OCI-LY1 (cell line): ENCODE measurements around the gene LRRC32.

ENCODE experiments used
- H2AFZ ChIP-seq: fragments of 200-600 bp; sonication (generic), shearing (Covaris generic); 2 replicates; pipeline ENCODE4 v1.6.0; 2014; ENCODE audit warnings: antibody characterized with exemption, mild to moderate bottlenecking, low read length
- H3F3A ChIP-seq: fragments of 200-600 bp; sonication (generic), shearing (Covaris generic); 2 replicates; pipeline ENCODE4 v1.6.0; 2014; ENCODE audit warnings: mild to moderate bottlenecking, antibody characterized with exemption, low read length, moderate library complexity; ENCODE audit not compliant: insufficient read depth
- H3K27ac ChIP-seq: fragments of 200-600 bp; sonication (generic); 2 replicates; pipeline ENCODE4 v1.5.1; 2014; ENCODE audit warnings: low read length, mixed run types, mild to moderate bottlenecking, low read depth; ENCODE audit not compliant: poor library complexity, severe bottlenecking
- H3K27me3 ChIP-seq: fragments of 200-600 bp; sonication (generic); 2 replicates; pipeline ENCODE4 v1.6.0; 2014; ENCODE audit warnings: antibody characterized with exemption, mild to moderate bottlenecking, low read length, moderate library complexity; ENCODE audit not compliant: insufficient read depth
- H3K36me3 ChIP-seq: fragments of 200-600 bp; sonication (generic); 2 replicates; pipeline ENCODE4 v1.6.1; 2014; ENCODE audit warnings: mild to moderate bottlenecking, antibody characterized with exemption, low read length, moderate library complexity, mixed read lengths; ENCODE audit not compliant: insufficient read depth
- H3K4me1 ChIP-seq: fragments of 200-600 bp; sonication (generic); 2 replicates; pipeline ENCODE4 v1.5.1; 2014; ENCODE audit warnings: mild to moderate bottlenecking, low read length, moderate library complexity; ENCODE audit not compliant: insufficient read depth, severe bottlenecking
- H3K4me2 ChIP-seq: fragments of 200-600 bp; sonication (generic), shearing (Covaris generic); 2 replicates; pipeline ENCODE4 v1.6.1; 2014; ENCODE audit warnings: low read length
- H3K4me3 ChIP-seq: fragments of 200-600 bp; sonication (generic); 2 replicates; pipeline ENCODE4 v1.5.1; 2014; ENCODE audit warnings: low read length, low read depth, mild to moderate bottlenecking, mixed read lengths; ENCODE audit not compliant: poor library complexity, severe bottlenecking
- H3K79me2 ChIP-seq: fragments of 200-600 bp; shearing (Covaris generic); 2 replicates; pipeline ENCODE4 v1.6.1; 2016; ENCODE audit warnings: mixed run types, low read length, mixed read lengths; ENCODE audit not compliant: insufficient read depth
- H3K9ac ChIP-seq: fragments of 200-600 bp; sonication (generic), shearing (Covaris generic); 2 replicates; pipeline ENCODE4 v1.6.1; 2014; ENCODE audit warnings: mild to moderate bottlenecking, low read length, mixed read lengths
- H3K9me2 ChIP-seq: fragments of 200-600 bp; sonication (generic), shearing (Covaris generic); 2 replicates; pipeline ENCODE4 v1.6.1; 2014; ENCODE audit warnings: low read depth, mild to moderate bottlenecking, low read length, mixed read lengths
- H3K9me3 ChIP-seq: fragments of 200-600 bp; shearing (Covaris generic); 2 replicates; pipeline ENCODE4 v1.6.1; 2014; ENCODE audit warnings: low read length, mixed read lengths
- H4K20me1 ChIP-seq: fragments of 200-600 bp; sonication (generic), shearing (Covaris generic); 2 replicates; pipeline ENCODE4 v1.6.0; 2016; ENCODE audit warnings: mild to moderate bottlenecking, low read length; ENCODE audit not compliant: insufficient read depth
- EZH2 ChIP-seq: fragments of 200-600 bp; sonication (generic), shearing (Covaris generic); IDR thresholded peaks from 2 replicates; pipeline ENCODE4 v1.8.0; 2017; ENCODE audit warnings: borderline replicate concordance, mixed run types, mild to moderate bottlenecking, antibody characterized with exemption, low read length, moderate library complexity, mixed read lengths
- TF ChIP-seq, protein P1 (sequence below): fragments of 200-600 bp; sonication (generic), shearing (Covaris generic); IDR thresholded peaks from 2 replicates; pipeline ENCODE4 v1.5.1; 2017; ENCODE audit warnings: mild to moderate bottlenecking, antibody characterized with exemption, low read length, moderate library complexity, mixed read lengths

The LRRC32 gene

DNA sequence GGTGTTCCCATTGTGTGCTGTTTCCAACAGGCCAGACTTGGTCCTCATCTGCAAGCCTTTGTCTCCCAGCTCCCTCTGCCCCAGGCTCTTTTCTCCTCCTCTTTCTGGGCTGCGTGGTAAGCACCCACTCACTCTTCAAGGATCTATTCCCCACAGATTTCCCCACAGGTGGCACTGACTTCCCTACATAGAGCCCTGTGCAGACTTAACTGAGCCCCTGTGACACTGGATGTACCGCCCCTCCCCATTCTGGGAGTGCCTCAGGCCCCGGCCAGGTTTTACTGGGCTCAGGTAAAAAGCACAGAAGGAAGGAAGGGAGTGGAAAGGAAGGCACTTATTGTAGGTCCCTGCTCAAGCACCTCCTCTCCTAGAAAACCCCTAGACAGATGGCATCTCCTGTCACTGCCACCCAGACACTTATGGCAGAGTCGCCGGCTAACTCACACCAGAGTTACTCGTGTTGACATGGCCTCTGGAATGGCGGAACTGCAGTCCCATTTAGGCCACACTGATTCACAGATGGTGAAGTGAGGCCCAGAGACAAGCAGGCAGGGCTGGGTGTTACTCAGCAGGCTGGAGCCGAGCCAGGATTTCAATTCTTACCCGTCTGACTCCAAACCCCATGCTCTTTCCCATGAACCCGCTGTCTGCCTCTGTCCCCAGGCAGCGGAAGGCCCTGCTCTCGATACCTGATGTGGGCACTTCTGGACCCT lies 47.2 kb downstream of the LRRC32 start:
- H3K4me2 ChIP-seq = no peak overlapping the region
- H3K36me3 ChIP-seq = no peaks in the 10 kb centered on the region
- no peaks in the 10 kb centered on the region for H3K79me2 ChIP-seq
- H3F3A ChIP-seq = no peaks in the 10 kb centered on the region
- H3K27me3 ChIP-seq = peaks cover 10% of the 10 kb centered on the region; the same call in 1 of the 2 replicates
- H3K4me1 ChIP-seq = peaks cover 18% of the 10 kb centered on the region
- H3K9me3 ChIP-seq = peaks cover 3% of the 10 kb centered on the region; the same call in 1 of the 2 replicates
- H3K9ac ChIP-seq = no peak overlapping the region
- TF ChIP-seq EZH2 = no peak
- TF ChIP-seq, protein P1, sequence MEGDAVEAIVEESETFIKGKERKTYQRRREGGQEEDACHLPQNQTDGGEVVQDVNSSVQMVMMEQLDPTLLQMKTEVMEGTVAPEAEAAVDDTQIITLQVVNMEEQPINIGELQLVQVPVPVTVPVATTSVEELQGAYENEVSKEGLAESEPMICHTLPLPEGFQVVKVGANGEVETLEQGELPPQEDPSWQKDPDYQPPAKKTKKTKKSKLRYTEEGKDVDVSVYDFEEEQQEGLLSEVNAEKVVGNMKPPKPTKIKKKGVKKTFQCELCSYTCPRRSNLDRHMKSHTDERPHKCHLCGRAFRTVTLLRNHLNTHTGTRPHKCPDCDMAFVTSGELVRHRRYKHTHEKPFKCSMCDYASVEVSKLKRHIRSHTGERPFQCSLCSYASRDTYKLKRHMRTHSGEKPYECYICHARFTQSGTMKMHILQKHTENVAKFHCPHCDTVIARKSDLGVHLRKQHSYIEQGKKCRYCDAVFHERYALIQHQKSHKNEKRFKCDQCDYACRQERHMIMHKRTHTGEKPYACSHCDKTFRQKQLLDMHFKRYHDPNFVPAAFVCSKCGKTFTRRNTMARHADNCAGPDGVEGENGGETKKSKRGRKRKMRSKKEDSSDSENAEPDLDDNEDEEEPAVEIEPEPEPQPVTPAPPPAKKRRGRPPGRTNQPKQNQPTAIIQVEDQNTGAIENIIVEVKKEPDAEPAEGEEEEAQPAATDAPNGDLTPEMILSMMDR = no peak
- no peak overlapping the region for H3K27ac ChIP-seq
- H4K20me1 ChIP-seq = no peaks in the 10 kb centered on the region
- no peak overlapping the region for H2AFZ ChIP-seq
- no peaks in the 10 kb centered on the region for H3K9me2 ChIP-seq
- H3K4me3 ChIP-seq = no peak overlapping the region

DNA sequence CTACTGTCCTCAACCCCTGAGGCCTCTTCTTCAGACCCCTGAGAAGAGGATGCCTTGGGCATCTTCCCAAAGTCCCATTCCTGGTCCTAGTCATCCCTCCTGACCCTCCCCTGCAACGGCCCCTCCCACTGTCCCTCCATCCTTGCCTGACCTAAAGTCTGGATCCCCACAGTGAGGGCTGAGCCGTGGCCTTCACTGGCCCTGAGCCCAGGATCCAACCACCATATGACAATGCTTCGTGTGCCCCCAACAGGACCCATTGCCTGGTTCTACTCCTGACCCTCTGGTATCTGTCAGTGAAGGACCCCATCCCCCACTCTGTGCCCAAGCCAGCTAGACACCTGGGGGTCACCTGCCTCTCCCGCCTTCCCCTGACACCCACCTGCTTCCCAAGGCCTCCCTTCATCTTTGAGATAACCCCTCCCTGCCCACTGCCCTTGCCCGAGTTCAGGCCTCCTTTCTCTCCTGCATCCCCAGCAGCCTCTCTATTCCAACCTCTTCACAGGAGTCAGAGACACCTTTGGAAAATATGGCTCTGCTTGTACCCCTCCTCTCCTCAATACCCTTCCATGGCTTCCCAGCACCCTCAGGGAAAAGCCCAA lies 48.0 kb downstream of the LRRC32 start:
- Histone ChIP-seq H3K36me3 (no peaks in the 10 kb centered on the region), H3K4me2 (no peak overlapping the region), H3F3A (no peaks in the 10 kb centered on the region), H3K79me2 (no peaks in the 10 kb centered on the region), H4K20me1 (no peaks in the 10 kb centered on the region), H3K9me2 (no peaks in the 10 kb centered on the region), H3K9ac (no peak overlapping the region), H3K27ac (no peak overlapping the region), H3K4me1 (peaks cover 11% of the 10 kb centered on the region), H3K27me3 (peaks cover 10% of the 10 kb centered on the region; the same call in 1 of the 2 replicates), H3K4me3 (no peak overlapping the region), H2AFZ (no peak overlapping the region), H3K9me3 (peaks cover 3% of the 10 kb centered on the region; the same call in 1 of the 2 replicates)
- no peak for TF ChIP-seq EZH2
- TF ChIP-seq, protein P1 = no peak

DNA sequence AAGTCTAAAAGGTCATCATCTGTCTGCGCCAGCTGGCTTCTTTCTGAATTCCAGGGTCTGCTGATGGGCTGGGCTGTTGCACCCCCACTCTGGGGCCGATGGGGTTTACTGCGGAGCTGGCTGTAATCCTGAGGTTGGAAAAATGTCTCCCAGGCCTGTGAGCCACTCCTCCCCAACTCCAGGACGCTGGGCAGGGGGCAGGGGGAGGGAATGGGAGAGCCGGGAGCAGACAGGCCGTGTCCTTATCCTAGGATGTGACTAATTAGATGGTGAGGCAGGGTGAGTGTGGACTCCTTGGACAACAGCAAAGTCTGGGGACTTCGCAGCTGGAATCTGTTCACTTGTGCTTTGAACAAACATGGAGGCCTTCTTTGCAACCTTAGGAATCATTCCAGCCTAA lies 48.7 kb downstream of the LRRC32 start:
- Histone ChIP-seq H3K4me3 (no peak overlapping the region), H3K9ac (no peak overlapping the region), H3K27me3 (peaks cover 10% of the 10 kb centered on the region; the same call in 1 of the 2 replicates), H3K4me1 (peaks cover 4% of the 10 kb centered on the region), H3K27ac (no peak overlapping the region), H3K9me2 (no peaks in the 10 kb centered on the region), H2AFZ (no peak overlapping the region), H3K4me2 (no peak overlapping the region), H3K36me3 (no peaks in the 10 kb centered on the region), H4K20me1 (no peaks in the 10 kb centered on the region), H3K9me3 (peaks cover 3% of the 10 kb centered on the region; the same call in 1 of the 2 replicates), H3K79me2 (no peaks in the 10 kb centered on the region), H3F3A (no peaks in the 10 kb centered on the region)
- TF ChIP-seq, protein P1 = no peak
- TF ChIP-seq EZH2 = no peak
